GM06990 (cell line): ENCODE results near the gene ACER3.
"Not testable (repeated sequence)": the region's sequence is repeated elsewhere in the genome, so short reads cannot be mapped to it uniquely, and the experiment has no call there.

ENCODE experiments used
- DNase-seq: peaks from one replicate; pipeline ENCODE4 v3.0.0-alpha.2; 2011; ENCODE audit not compliant: insufficient read length; ENCODE audit errors: extremely low read depth
- H3K27me3 ChIP-seq: replicated peaks from 2 replicates; pipeline ENCODE4 v1.6.0; 2011; ENCODE audit warnings: low read length; ENCODE audit not compliant: control insufficient read depth, insufficient read depth
- H3K36me3 ChIP-seq: 2 replicates; pipeline ENCODE4 v1.5.1; 2011; ENCODE audit warnings: low read length; ENCODE audit not compliant: control insufficient read depth, insufficient read depth
- H3K4me3 ChIP-seq: replicated peaks from 2 replicates; pipeline ENCODE4 v1.5.1; 2011; ENCODE audit warnings: low read depth, mild to moderate bottlenecking, control low read depth, low read length
- CTCF ChIP-seq: IDR thresholded peaks from 2 replicates; pipeline ENCODE4 v1.5.1; 2011; ENCODE audit warnings: low read length, control low read depth, mild to moderate bottlenecking, inconsistent platforms; ENCODE audit not compliant: insufficient read depth, poor library complexity, severe bottlenecking

ACER3 gene

GRCh38 chr11:76901144-76901543 is 40.4 kb downstream of the ACER3 start:
- Histone ChIP-seq H3K27me3 (no peaks in the 10 kb centered on the region), H3K4me3 (no peak overlapping the region), H3K36me3 (no peaks in the 10 kb centered on the region)
- no peak for TF ChIP-seq CTCF
- DNase-seq: no peak

- not testable (repeated sequence) for DNase-seq, H3K4me3 ChIP-seq, H3K36me3 ChIP-seq, H3K27me3 ChIP-seq
Measured at GRCh38 chr11:76901622-76902021, 40.9 kb downstream of the ACER3 start.

GRCh38 chr11:76902121-76903014 is 41.6 kb downstream of the ACER3 start:
- Histone ChIP-seq H3K36me3 (no peaks in the 10 kb centered on the region), H3K4me3 (no peak overlapping the region), H3K27me3 (no peaks in the 10 kb centered on the region)
- TF ChIP-seq CTCF: no peak
- DNase-seq: no peak

GRCh38 chr11:76903325-76903724 is 42.6 kb downstream of the ACER3 start:
- H3K4me3 ChIP-seq: no peak overlapping the region
- no peak for DNase-seq
- H3K27me3 ChIP-seq: no peaks in the 10 kb centered on the region
- H3K36me3 ChIP-seq: no peaks in the 10 kb centered on the region
- no peak for TF ChIP-seq CTCF

GRCh38 chr11:76910620-76911414 is 50.1 kb downstream of the ACER3 start:
- no peaks in the 10 kb centered on the region for H3K27me3 ChIP-seq
- no peak for TF ChIP-seq CTCF
- no peak for DNase-seq
- no peaks in the 10 kb centered on the region for H3K36me3 ChIP-seq
- no peak overlapping the region for H3K4me3 ChIP-seq

- TF ChIP-seq CTCF: no peak
- Histone ChIP-seq H3K4me3 (no peak overlapping the region), H3K27me3 (no peaks in the 10 kb centered on the region), H3K36me3 (no peaks in the 10 kb centered on the region)
- DNase-seq: no peak
Measured at GRCh38 chr11:76911415-76911808, 50.7 kb downstream of the ACER3 start.
